ENCODE measurements around the gene ZDHHC5. TPM values are rescaled to one million over a fixed set of nuclear protein-coding genes. Genes with fewer than 3 reads are reported as not detected.
"Not testable (repeated sequence)": the region's sequence is repeated elsewhere in the genome, so short reads cannot be mapped to it uniquely, and the experiment has no call there.

Gene ZDHHC5
- total RNA-seq, 3 donors from 2014 or later = 75.5 to 83.0 (median 81.6) TPM

- Histone ChIP-seq H3K9me3 (no peaks in the 10 kb centered on the region), H3K36me3 (ENCODE audit: low read depth) (no peaks in the 10 kb centered on the region), H3K4me3 (peak within 1 kb of the TSS; percentile 92), H3K4me1 (ENCODE audit: low read depth) (peaks cover 21% of the 10 kb centered on the region)
- TF ChIP-seq CTCF (IDR thresholded peaks at IDR 0.05) = no peak
- ATAC-seq (peak; percentile 83), DNase-seq (peak; percentile 86 to 91 (median 89))
- intact Hi-C loops (cut with DNase I, micrococcal nuclease) = no loop called here
Observed at GRCh38 chr11:57711414-57712255, 43.7 kb downstream of the ZDHHC5 start, which contains the start of gene MED19. Gene MED19 (minus strand): TSS chr11:57712215. CDS start chr11:57712179, 36 bp downstream.

DNA sequence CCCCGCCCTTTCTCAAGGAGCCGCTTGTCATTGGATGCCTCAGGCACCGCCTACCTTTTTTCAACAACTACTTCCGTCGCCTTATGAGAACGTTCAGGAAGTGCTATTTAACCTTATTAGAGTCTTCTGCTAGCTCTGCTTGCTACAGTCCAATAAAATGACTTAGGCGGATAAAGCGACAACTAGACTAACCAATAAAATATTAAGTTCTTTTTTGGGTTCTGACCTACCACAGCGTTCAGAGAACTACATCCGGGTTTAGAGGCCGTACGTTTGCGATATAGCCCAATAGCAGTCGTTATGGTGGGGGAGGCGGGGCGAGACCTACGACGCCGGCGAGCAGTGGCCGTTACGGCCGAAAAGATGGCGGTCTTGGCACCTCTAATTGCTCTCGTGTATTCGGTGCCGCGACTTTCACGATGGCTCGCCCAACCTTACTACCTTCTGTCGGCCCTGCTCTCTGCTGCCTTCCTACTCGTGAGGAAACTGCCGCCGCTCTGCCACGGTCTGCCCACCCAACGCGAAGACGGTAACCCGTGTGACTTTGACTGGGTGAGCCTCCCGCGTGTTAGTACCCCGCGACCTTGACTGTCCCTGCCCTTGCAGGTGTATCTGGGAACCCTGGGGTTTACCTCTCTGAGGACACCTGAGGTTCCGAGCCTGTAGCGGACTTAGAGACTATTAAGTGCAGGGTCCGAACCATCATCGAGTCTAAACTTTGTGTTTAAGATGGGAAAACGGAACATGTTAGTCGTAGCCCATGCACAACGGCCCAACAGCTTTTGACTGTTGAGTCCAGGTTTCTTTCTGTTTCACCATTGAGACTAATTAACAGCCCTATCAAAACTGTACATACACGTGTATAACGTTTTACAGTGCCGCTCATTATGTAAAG is 44.6 kb downstream of the ZDHHC5 start, which contains the start of gene TMX2:
TSS of gene TMX2 (plus strand) at position 338 of the 895 bp plus-strand sequence. CDS start at position 364, 26 bp downstream.
- intact Hi-C loops (cut with DNase I, micrococcal nuclease) = no loop called here
- Histone ChIP-seq H3K36me3 (ENCODE audit: low read depth) (no peaks in the 10 kb centered on the region), H3K4me1 (ENCODE audit: low read depth) (peaks cover 21% of the 10 kb centered on the region), H3K9me3 (no peaks in the 10 kb centered on the region), H3K4me3 (peak within 1 kb of the TSS; percentile 92)
- ATAC-seq (peak; percentile 93), DNase-seq (peak; percentile 92 to 97 (median 94))
- no peak for TF ChIP-seq CTCF (IDR thresholded peaks at IDR 0.05)

GRCh38 chr11:57713835-57714234 is 45.9 kb downstream of the ZDHHC5 start:
- H3K4me3 ChIP-seq = no peak overlapping the region
- DNase-seq (no peak), ATAC-seq (no peak)
- no peak for TF ChIP-seq CTCF (IDR thresholded peaks at IDR 0.05)
- H3K4me1 ChIP-seq (ENCODE audit: low read depth) = peaks cover 21% of the 10 kb centered on the region
- no peaks in the 10 kb centered on the region for H3K9me3 ChIP-seq
- intact Hi-C loops (cut with DNase I, micrococcal nuclease) = no loop called here
- H3K36me3 ChIP-seq (ENCODE audit: low read depth) = no peaks in the 10 kb centered on the region

DNA sequence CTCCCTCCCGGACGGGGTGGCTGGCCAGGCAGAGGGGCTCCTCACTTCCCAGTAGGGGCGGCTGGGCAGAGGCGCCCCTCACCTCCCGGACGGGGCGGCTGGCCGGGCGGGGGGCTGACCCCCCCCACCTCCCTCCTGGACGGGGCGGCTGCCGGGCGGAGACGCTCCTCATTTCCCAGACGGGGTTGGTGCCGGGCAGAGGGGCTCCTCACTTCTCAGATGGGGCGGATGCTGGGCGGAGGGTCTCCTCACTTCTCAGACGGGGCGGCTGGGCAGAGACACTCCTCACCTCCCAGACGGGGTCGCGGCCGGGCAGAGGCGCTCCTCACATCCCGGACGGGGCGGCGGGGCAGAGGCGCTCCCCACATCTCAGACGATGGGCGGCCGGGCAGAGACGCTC is 48.8 kb downstream of the ZDHHC5 start:
- H3K9me3 ChIP-seq; ATAC-seq; DNase-seq; H3K4me3 ChIP-seq; H3K36me3 ChIP-seq (ENCODE audit: low read depth); intact Hi-C loops (cut with DNase I, micrococcal nuclease): not testable (repeated sequence)
- peaks cover 11% of the 10 kb centered on the region for H3K4me1 ChIP-seq (ENCODE audit: low read depth)

GRCh38 chr11:57727185-57727584 is 59.3 kb downstream of the ZDHHC5 start:
- DNase-seq (no peak), ATAC-seq (no peak)
- no peak overlapping the region for H3K4me3 ChIP-seq
- TF ChIP-seq CTCF (IDR thresholded peaks at IDR 0.05) = no peak
- no peaks in the 10 kb centered on the region for H3K4me1 ChIP-seq (ENCODE audit: low read depth)
- intact Hi-C loops (cut with DNase I, micrococcal nuclease) = no loop called here
- H3K9me3 ChIP-seq = no peaks in the 10 kb centered on the region
- H3K36me3 ChIP-seq (ENCODE audit: low read depth) = no peaks in the 10 kb centered on the region
